Mesendoderm (in vitro differentiated cells): ENCODE results near the gene IRF5.
"Not testable (repeated sequence)": the region's sequence is repeated elsewhere in the genome, so short reads cannot be mapped to it uniquely, and the experiment has no call there.

Experiments
- DNase-seq: peaks from one replicate; pipeline ENCODE4 v3.0.0; 2013
- H2AK5ac ChIP-seq: 2 replicates; pipeline ENCODE4 v1.6.1; 2013; ENCODE audit warnings: low read length, inconsistent platforms
- H2BK120ac ChIP-seq: 2 replicates; pipeline ENCODE4 v1.6.1; 2013; ENCODE audit warnings: low read depth, mild to moderate bottlenecking, low read length, moderate library complexity, mixed read lengths
- H2BK15ac ChIP-seq: replicated peaks from 2 replicates; pipeline ENCODE4 v1.6.1; 2013; ENCODE audit warnings: low read depth, mild to moderate bottlenecking, moderate library complexity
- H2BK5ac ChIP-seq: 2 replicates; pipeline ENCODE4 v1.6.1; 2013; ENCODE audit warnings: low read length, inconsistent platforms
- H3K18ac ChIP-seq: 2 replicates; pipeline ENCODE4 v1.6.1; 2013; ENCODE audit warnings: mild to moderate bottlenecking, low read length, mixed read lengths
- H3K23ac ChIP-seq: one replicate; pipeline ENCODE4 v1.6.1; 2013; ENCODE audit warnings: low read length
- H3K27ac ChIP-seq: 2 replicates; pipeline ENCODE4 v1.5.1; 2013; ENCODE audit warnings: low read depth, mild to moderate bottlenecking, inconsistent platforms, low read length, moderate library complexity
- H3K27me3 ChIP-seq: 2 replicates; pipeline ENCODE4 v1.6.1; 2013; ENCODE audit warnings: low read length, control low read depth, mild to moderate bottlenecking, inconsistent platforms; ENCODE audit not compliant: insufficient read depth, poor library complexity
- H3K36me3 ChIP-seq: 2 replicates; pipeline ENCODE4 v1.6.1; 2013; ENCODE audit warnings: low read length, inconsistent platforms; ENCODE audit not compliant: control insufficient read depth, insufficient read depth
- H3K4ac ChIP-seq: one replicate; pipeline ENCODE4 v1.6.1; 2013; ENCODE audit warnings: low read depth, mild to moderate bottlenecking, low read length, moderate library complexity
- H3K4me1 ChIP-seq: 2 replicates; pipeline ENCODE4 v1.6.1; 2013; ENCODE audit warnings: low read depth, low read length, inconsistent platforms; ENCODE audit not compliant: control insufficient read depth
- H3K4me2 ChIP-seq: 2 replicates; pipeline ENCODE4 v1.6.1; 2013; ENCODE audit warnings: low read length
- H3K4me3 ChIP-seq: 2 replicates; pipeline ENCODE4 v1.5.1; 2013; ENCODE audit warnings: mild to moderate bottlenecking, low read length
- H3K56ac ChIP-seq: one replicate; pipeline ENCODE4 v1.6.1; 2013; ENCODE audit warnings: low read length
- H3K79me1 ChIP-seq: 2 replicates; pipeline ENCODE4 v1.6.1; 2013; ENCODE audit warnings: low read length, inconsistent platforms
- H3K79me2 ChIP-seq: 2 replicates; pipeline ENCODE4 v1.6.1; 2013; ENCODE audit warnings: mild to moderate bottlenecking, low read length; ENCODE audit not compliant: control insufficient read depth, insufficient read depth
- H3K9ac ChIP-seq: 2 replicates; pipeline ENCODE4 v1.6.1; 2013; ENCODE audit warnings: low read length, inconsistent platforms
- H4K5ac ChIP-seq: one replicate; pipeline ENCODE4 v1.6.1; 2013; ENCODE audit warnings: low read length
- H4K8ac ChIP-seq: one replicate; pipeline ENCODE4 v1.6.1; 2013; ENCODE audit warnings: low read depth, mild to moderate bottlenecking, control low read depth, low read length, moderate library complexity
- WGBS: extraction: QIAGEN DNeasy Blood & Tissue Kit; methylation state at CpG from one replicate; pipeline ENCODE4 v1.1.7; 2013; ENCODE audit warnings: low lambda C conversion rate, missing lambda C conversion rate; ENCODE audit not compliant: insufficient coverage; ENCODE audit errors: extremely low coverage; 5-methylcytosine and 5-hydroxymethylcytosine counted together

The IRF5 gene

DNA sequence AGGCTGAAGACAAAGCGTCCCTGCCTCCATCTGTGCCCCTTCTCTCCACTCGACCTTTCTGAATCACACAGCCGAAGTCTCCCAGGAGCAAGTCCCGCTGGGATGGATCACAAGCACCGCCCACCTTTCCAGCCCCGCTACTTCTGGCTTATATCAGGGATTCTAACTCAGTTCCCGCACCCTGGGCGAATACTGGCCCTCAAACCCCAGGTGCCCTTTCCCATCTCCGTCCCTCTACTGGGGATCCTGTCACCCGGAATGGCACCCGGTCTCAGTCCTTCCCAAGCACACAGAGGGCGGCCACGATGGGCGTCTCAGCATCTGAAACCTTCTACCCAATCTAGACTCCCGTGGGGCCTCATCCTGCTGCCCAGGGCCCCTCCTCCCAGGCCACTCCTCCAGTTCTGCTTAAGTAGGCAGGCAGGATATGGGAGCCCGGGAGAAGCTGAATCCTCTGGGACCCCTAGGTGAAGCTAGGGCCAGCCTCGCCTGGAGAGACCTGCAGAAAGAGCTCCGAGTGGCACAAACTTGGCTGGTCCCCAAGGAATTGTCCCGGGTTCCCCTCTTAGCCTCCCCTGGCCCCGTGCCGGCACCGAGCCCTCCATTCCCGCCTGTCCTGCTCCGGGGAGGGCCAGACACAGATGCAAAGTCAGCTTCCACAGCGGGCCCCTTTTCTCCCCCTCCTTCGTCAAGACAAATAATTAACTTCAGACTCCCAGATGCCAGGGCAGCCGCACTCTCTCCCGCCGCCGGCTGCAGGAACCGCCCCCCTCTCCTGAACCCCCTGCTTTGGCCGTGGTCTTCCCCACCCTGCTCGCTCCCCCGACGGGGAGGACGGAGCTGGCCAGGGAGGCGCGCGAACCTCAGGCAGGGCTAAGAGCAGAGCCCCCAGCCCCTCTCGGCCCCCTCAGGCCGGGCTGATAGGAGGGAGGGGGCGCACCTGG is 27.8 kb upstream of the IRF5 start:
- peak overlapping the region; percentile 44 for H3K4me3 ChIP-seq

DNA sequence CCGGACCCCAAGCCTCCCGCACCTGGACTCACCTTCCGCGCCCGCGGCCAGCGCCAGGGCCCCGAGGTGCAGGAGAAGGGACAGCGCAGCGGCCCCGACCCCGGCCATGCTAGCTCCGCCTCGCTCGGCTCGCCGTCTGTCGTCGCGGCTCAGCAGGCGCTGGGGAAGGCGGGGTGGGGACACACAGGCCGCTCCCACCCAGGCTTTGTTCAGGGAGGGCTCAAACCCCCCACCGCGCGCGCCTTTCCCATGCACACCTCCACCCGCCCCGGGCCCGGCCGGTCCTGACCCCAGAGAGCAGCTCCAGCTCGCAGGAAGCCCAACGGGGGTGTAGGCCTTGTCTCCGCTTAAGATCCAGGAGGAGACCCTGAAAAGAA is 27.2 kb upstream of the IRF5 start, which contains the start of gene KCP:
Gene KCP, minus strand, starts transcription at position 141 of the 377 bp plus-strand sequence. Its CDS starts 33 bp downstream, at position 108.
- peak within 1 kb of the TSS; percentile 19 for H2BK5ac ChIP-seq
- H3K4ac ChIP-seq: peak within 1 kb of the TSS; percentile 5

More for the DNA sequence above, 27.8 kb upstream of the IRF5 start:
- peaks cover 12% of the 10 kb centered on the region for H3K4me1 ChIP-seq
- H4K8ac ChIP-seq: no peak overlapping the region
- H2BK120ac ChIP-seq: no peak overlapping the region
- peak overlapping the region; percentile 27 for H3K27ac ChIP-seq
- no peaks in the 10 kb centered on the region for H3K79me2 ChIP-seq
- no peak overlapping the region for H2AK5ac ChIP-seq
- DNase-seq: peak; percentile 87
- no peak overlapping the region for H4K5ac ChIP-seq
- H3K79me1 ChIP-seq: no peaks in the 10 kb centered on the region
- no CpG with 5 or more reads among the region's 42 CpGs for WGBS
- peak overlapping the region; percentile 93 for H3K56ac ChIP-seq
- H3K9ac ChIP-seq: peak overlapping the region; percentile 86
- H3K23ac ChIP-seq: no peak overlapping the region
- H3K36me3 ChIP-seq: no peaks in the 10 kb centered on the region
- no peaks in the 10 kb centered on the region for H3K27me3 ChIP-seq
- H2BK5ac ChIP-seq: no peak overlapping the region
- peak overlapping the region; percentile 98 for H3K4me2 ChIP-seq
- no peak overlapping the region for H2BK15ac ChIP-seq
- peak overlapping the region; percentile 24 for H3K18ac ChIP-seq
- peak overlapping the region; percentile 5 for H3K4ac ChIP-seq

DNA sequence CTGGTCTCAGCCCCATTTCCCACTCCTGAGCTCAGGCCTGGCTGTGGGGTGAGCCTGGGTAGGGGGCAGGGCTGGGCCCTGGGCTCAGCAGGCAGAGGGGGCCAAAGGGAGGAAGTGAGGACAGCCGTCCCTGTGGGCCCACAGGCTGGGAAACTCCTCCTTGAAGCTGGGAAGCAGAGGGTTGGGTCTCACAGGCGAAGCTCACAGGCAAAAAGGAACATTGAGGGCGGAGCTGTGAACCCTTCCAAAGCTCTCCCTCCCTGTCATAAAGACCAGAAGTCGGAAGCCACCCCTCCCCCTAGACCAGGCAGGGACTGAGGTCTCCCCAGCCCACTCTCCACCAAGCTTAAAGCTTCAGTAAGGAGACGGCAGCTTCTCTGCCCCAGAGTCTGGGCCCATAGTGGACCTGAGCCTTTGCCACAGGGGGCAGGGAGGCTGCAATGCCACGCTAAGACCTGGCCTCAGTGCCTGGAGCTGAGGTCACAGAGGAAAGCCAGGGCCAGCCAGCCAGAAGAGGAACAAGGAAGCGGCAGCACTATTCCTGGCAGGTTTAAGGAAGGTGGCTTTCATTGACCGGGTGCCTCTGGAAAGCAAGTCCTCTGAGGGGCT is 26.2 kb upstream of the IRF5 start:
- H3K79me1 ChIP-seq: no peaks in the 10 kb centered on the region
- peak overlapping the region; percentile 62 for H3K27ac ChIP-seq
- H3K9ac ChIP-seq: peak overlapping the region; percentile 68
- peak overlapping the region; percentile 31 for H3K4me2 ChIP-seq
- peak; percentile 98 for DNase-seq
- no peak overlapping the region for H2BK15ac ChIP-seq
- peaks cover 12% of the 10 kb centered on the region for H3K4me1 ChIP-seq
- H3K27me3 ChIP-seq: peaks cover 10% of the 10 kb centered on the region
- no peak overlapping the region for H3K23ac ChIP-seq
- H3K79me2 ChIP-seq: no peaks in the 10 kb centered on the region
- H3K36me3 ChIP-seq: no peaks in the 10 kb centered on the region
- no peak overlapping the region for H2AK5ac ChIP-seq
- H3K56ac ChIP-seq: peak overlapping the region; percentile 91
- H4K8ac ChIP-seq: no peak overlapping the region
- H3K18ac ChIP-seq: peak overlapping the region; percentile 61
- no CpG with 5 or more reads among the region's 8 CpGs for WGBS
- no peak overlapping the region for H3K4me3 ChIP-seq
- H4K5ac ChIP-seq: no peak overlapping the region
- peak overlapping the region; percentile 87 for H2BK5ac ChIP-seq
- no peak overlapping the region for H3K4ac ChIP-seq
- no peak overlapping the region for H2BK120ac ChIP-seq

More for the DNA sequence above, 27.2 kb upstream of the IRF5 start, which contains the start of gene KCP:
- Histone ChIP-seq H2BK15ac (no peak within 1 kb of the TSS), H3K23ac (no peak within 1 kb of the TSS), H3K56ac (peak within 1 kb of the TSS; percentile 93), H3K4me3 (peak within 1 kb of the TSS; percentile 44), H4K8ac (no peak within 1 kb of the TSS), H3K79me1 (no peaks in the 10 kb centered on the region), H3K79me2 (no peaks in the 10 kb centered on the region), H3K4me2 (peak within 1 kb of the TSS; percentile 98), H3K27me3 (peaks cover 4% of the 10 kb centered on the region), H3K27ac (peak within 1 kb of the TSS; percentile 62), H2BK120ac (no peak within 1 kb of the TSS), H2AK5ac (no peak within 1 kb of the TSS), H3K4me1 (peaks cover 12% of the 10 kb centered on the region), H4K5ac (peak within 1 kb of the TSS; percentile 82), H3K36me3 (no peaks in the 10 kb centered on the region), H3K9ac (peak within 1 kb of the TSS; percentile 86), H3K18ac (peak within 1 kb of the TSS; percentile 24)
- no CpG with 5 or more reads among the region's 34 CpGs for WGBS
- peak; percentile 54 for DNase-seq

DNA sequence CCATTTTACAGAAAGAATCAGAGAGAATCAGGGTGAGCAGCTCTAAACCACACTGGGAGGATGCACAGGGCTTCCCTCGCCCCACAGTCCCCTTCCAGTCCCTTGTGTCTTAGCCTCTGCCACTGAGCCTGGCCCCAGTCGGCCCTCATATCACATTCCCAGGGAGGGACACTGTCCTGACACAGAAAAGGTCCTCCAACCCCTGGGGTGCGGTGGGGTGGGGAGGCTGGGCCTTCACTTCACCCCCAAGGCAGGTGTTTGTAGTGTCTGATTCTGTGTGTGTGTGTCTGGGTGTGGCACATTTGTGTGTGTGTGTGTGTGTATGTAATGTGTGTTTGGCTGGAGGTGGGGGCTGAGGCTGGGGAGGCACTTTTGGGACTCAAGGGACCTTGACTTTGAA is 25.4 kb upstream of the IRF5 start:
- Histone ChIP-seq H3K56ac (peak overlapping the region; percentile 91), H3K4ac (no peak overlapping the region), H3K27ac (no peak overlapping the region), H3K4me3 (no peak overlapping the region), H3K23ac (no peak overlapping the region), H2BK5ac (peak overlapping the region; percentile 87), H3K27me3 (peaks cover 13% of the 10 kb centered on the region), H3K4me1 (peaks cover 12% of the 10 kb centered on the region), H3K79me2 (no peaks in the 10 kb centered on the region), H2BK15ac (no peak overlapping the region), H3K36me3 (no peaks in the 10 kb centered on the region), H2BK120ac (no peak overlapping the region), H3K79me1 (no peaks in the 10 kb centered on the region), H4K8ac (no peak overlapping the region), H2AK5ac (peak overlapping the region; percentile 54), H3K9ac (peak overlapping the region; percentile 68), H3K4me2 (no peak overlapping the region), H3K18ac (no peak overlapping the region), H4K5ac (no peak overlapping the region)
- WGBS: no CpG with 5 or more reads among the region's 3 CpGs
- DNase-seq: no peak

DNA sequence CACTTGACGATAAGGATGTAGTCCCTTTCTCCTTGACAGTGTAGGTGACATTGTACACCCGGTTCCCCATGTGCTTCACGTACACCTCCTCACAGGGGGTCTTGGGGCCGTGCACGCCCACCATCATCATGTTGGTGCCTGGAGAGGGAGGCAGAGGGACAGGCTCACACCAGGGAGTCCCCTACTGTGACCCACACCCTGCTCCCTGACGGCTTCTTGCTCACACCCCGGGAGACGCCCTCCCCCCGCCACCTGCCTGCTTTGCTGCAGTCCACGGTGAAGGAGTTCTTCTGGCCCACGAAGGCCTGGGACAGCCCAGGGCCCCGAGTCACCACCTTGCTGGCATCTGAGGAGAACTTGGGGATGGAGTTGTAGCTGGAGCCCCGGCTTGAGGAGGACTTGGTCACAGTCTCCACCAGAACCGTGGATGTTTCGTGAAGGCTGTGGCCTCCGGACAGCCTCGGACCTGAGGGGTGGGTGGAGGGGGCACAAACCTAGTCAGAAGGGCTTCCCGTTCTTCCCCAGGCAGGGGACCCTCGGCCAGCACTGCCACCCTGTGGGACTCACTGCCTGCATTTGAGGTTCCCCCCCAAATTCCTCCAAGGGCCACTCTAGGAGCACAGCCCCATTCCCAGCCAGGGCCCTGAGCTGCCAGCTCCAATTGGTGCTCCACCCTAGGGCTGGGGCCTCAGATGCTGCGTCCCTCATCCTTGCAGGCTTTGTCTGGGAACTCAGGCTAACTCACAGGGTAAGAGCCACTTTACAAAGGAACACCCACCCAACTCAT is 24.8 kb upstream of the IRF5 start:
- H4K5ac ChIP-seq, H2BK120ac ChIP-seq, H3K56ac ChIP-seq, H2BK5ac ChIP-seq, H3K4me2 ChIP-seq, H3K79me2 ChIP-seq, H3K9ac ChIP-seq, H2BK15ac ChIP-seq, H3K18ac ChIP-seq, DNase-seq, H3K4me3 ChIP-seq, H3K79me1 ChIP-seq, H4K8ac ChIP-seq, H2AK5ac ChIP-seq, H3K36me3 ChIP-seq, H3K23ac ChIP-seq, H3K27ac ChIP-seq, H3K4ac ChIP-seq: not testable (repeated sequence)
- WGBS: no CpG with 5 or more reads among the region's 20 CpGs
- peaks cover 13% of the 10 kb centered on the region for H3K27me3 ChIP-seq
- H3K4me1 ChIP-seq: peaks cover 12% of the 10 kb centered on the region
